HepG2 (cell line): ENCODE results near the gene KPNA3. TPM values are rescaled to one million over a fixed set of nuclear protein-coding genes. Genes with fewer than 3 reads are reported as not detected.

Experiments
- CHCHD3 ChIP-seq: sonication (generic); formaldehyde crosslinking; IDR thresholded peaks from 2 replicates; pipeline ENCODE4 v1.8.0; 2022; ENCODE audit warnings: mild to moderate bottlenecking, missing genetic modification reagents, moderate library complexity
- FLYWCH1 ChIP-seq: sonication (generic); formaldehyde crosslinking; IDR thresholded peaks from 2 replicates; pipeline ENCODE4 v1.8.1; 2023; ENCODE audit warnings: mild to moderate bottlenecking, missing genetic modification reagents
- FOXM1 ChIP-seq: sonication (generic); formaldehyde crosslinking; IDR thresholded peaks from 2 replicates; pipeline ENCODE4 v1.5.0; 2020; ENCODE audit warnings: missing genetic modification reagents
- HCFC1 ChIP-seq: fragments of 150-350 bp; IDR thresholded peaks from 2 replicates; pipeline ENCODE4 v1.6.1; 2014; ENCODE audit warnings: low read depth, low read length
- KAT8 ChIP-seq: IDR thresholded peaks from 2 replicates; pipeline ENCODE4 v1.6.1; 2016; ENCODE audit warnings: missing genetic modification reagents, missing compliant biosample characterization
- LCORL ChIP-seq, 2 experiments: fragments of 450-650 bp in 1 of 2; sonication (generic) in 1 of 2; formaldehyde crosslinking in 1 of 2; IDR thresholded peaks; 2 replicates each; pipeline versions ENCODE4 v1.5.0 to v1.6.1; 2017 to 2020; ENCODE audit warnings: antibody characterized with exemption in 1 of 2, missing genetic modification reagents in 1 of 2
- MYNN ChIP-seq: sonication (generic); formaldehyde crosslinking; IDR thresholded peaks from 2 replicates; pipeline ENCODE4 v1.4.0; 2020; ENCODE audit warnings: mild to moderate bottlenecking, low read depth, missing genetic modification reagents
- NFKBIZ ChIP-seq: IDR thresholded peaks from 2 replicates; pipeline ENCODE4 v1.6.1; 2018; ENCODE audit warnings: missing genetic modification reagents, missing compliant biosample characterization
- NR2C2 ChIP-seq: sonication (generic); formaldehyde crosslinking; IDR thresholded peaks from 2 replicates; pipeline ENCODE4 v1.4.0; 2020; ENCODE audit warnings: missing genetic modification reagents, mild to moderate bottlenecking, moderate library complexity, borderline replicate concordance
- POGZ ChIP-seq: sonication (generic); formaldehyde crosslinking; IDR thresholded peaks from 2 replicates; pipeline ENCODE4 v1.4.0; 2020; ENCODE audit warnings: mild to moderate bottlenecking, missing genetic modification reagents
- REL ChIP-seq: sonication (generic); formaldehyde crosslinking; conservative IDR thresholded peaks from 2 replicates; pipeline ENCODE4 v1.8.0; 2022; ENCODE audit warnings: mild to moderate bottlenecking, missing genetic modification reagents, moderate library complexity
- RXRB ChIP-seq: IDR thresholded peaks from 2 replicates; pipeline ENCODE4 v1.6.1; 2016; ENCODE audit warnings: borderline replicate concordance, missing genetic modification reagents, missing compliant biosample characterization
- TP53 ChIP-seq: sonication (generic); formaldehyde crosslinking; conservative IDR thresholded peaks from 2 replicates; pipeline ENCODE4 v1.4.0; 2020; ENCODE audit warnings: missing genetic modification reagents
- YEATS2 ChIP-seq: sonication (generic); formaldehyde crosslinking; IDR thresholded peaks from 2 replicates; pipeline ENCODE4 v1.4.0; 2020; ENCODE audit warnings: missing genetic modification reagents, borderline replicate concordance
- ZFP90 ChIP-seq: sonication (generic); formaldehyde crosslinking; IDR thresholded peaks from 2 replicates; pipeline ENCODE4 v1.8.0; 2022; ENCODE audit warnings: missing genetic modification reagents, mild to moderate bottlenecking, inconsistent platforms, borderline replicate concordance
- ZFX ChIP-seq: sonication (generic); formaldehyde crosslinking; IDR thresholded peaks from 2 replicates; pipeline ENCODE4 v1.4.0; 2020; ENCODE audit warnings: mild to moderate bottlenecking, low read depth, missing genetic modification reagents, moderate library complexity
- ZMYM4 ChIP-seq: sonication (generic); formaldehyde crosslinking; IDR thresholded peaks from 2 replicates; pipeline ENCODE4 v1.8.1; 2023; ENCODE audit warnings: mild to moderate bottlenecking, missing genetic modification reagents
- ZNF234 ChIP-seq: sonication (generic); formaldehyde crosslinking; conservative IDR thresholded peaks from 2 replicates; pipeline ENCODE4 v1.5.1; 2020; ENCODE audit warnings: mild to moderate bottlenecking, missing genetic modification reagents
- ZNF460 ChIP-seq: sonication (generic); formaldehyde crosslinking; IDR thresholded peaks from 2 replicates; pipeline ENCODE4 v1.5.1; 2020; ENCODE audit warnings: missing genetic modification reagents, mild to moderate bottlenecking, borderline replicate concordance
- ZNF672 ChIP-seq: sonication (generic); formaldehyde crosslinking; IDR thresholded peaks from 2 replicates; pipeline ENCODE4 v1.8.1; 2022; ENCODE audit warnings: missing genetic modification reagents
- ZNF792 ChIP-seq: IDR thresholded peaks from 2 replicates; pipeline ENCODE4 v1.6.1; 2016
- ZSCAN9 ChIP-seq: IDR thresholded peaks from 2 replicates; pipeline ENCODE4 v1.6.1; 2016; ENCODE audit warnings: borderline replicate concordance
- polyA plus RNA-seq, 8 experiments: library from polyadenylated mRNA; depleted of rRNA in 3 of 8; stranded (reverse) in 7 of 8; unstranded in 1 of 8; fragments of >200 nt; fragmentation: Illumina TruSeq in 4 of 8; extraction: Trizol in 4 of 8; gene quantifications; 2 replicates each; pipeline versions ENCODE4 v1.2.1 to v1.2.3, GENCODE V29; 2011 to 2016; ENCODE audit warnings: low read depth in 4 of 8, missing spikeins in 1 of 8, mixed read lengths in 1 of 8; ENCODE audit not compliant: insufficient read depth in 1 of 8
- total RNA-seq, 5 experiments: library from RNA; depleted of rRNA; stranded (reverse); fragments of >200 nt; fragmentation: Illumina TruSeq; extraction: Trizol; gene quantifications; 2 replicates each; pipeline ENCODE4 v1.2.3, GENCODE V29; 2016; ENCODE audit warnings: low read depth in 1 of 5
- TF ChIP-seq, protein P1 (sequence below): sonication (generic); formaldehyde crosslinking; IDR thresholded peaks from 2 replicates; pipeline ENCODE4 v1.8.1; 2023; ENCODE audit warnings: missing genetic modification reagents, inconsistent platforms, borderline replicate concordance
- TF ChIP-seq, protein P2 (sequence below): sonication (generic); formaldehyde crosslinking; IDR thresholded peaks from 2 replicates; pipeline ENCODE4 v1.5.0; 2020; ENCODE audit warnings: missing genetic modification reagents
- TF ChIP-seq, protein P3 (sequence below): sonication (generic); formaldehyde crosslinking; IDR thresholded peaks from 2 replicates; pipeline ENCODE4 v1.4.0; 2020; ENCODE audit warnings: missing genetic modification reagents
- TF ChIP-seq, protein P4 (sequence below): IDR thresholded peaks from 2 replicates; pipeline ENCODE4 v1.4.0; 2020; ENCODE audit warnings: mild to moderate bottlenecking, missing genetic modification reagents

KPNA3 gene
- total and polyA plus RNA-seq, 2 of the 13 experiments (the other 11 are each of a cell fraction or from before 2014, with no cell fraction given) = 13.0 to 28.9 TPM

DNA sequence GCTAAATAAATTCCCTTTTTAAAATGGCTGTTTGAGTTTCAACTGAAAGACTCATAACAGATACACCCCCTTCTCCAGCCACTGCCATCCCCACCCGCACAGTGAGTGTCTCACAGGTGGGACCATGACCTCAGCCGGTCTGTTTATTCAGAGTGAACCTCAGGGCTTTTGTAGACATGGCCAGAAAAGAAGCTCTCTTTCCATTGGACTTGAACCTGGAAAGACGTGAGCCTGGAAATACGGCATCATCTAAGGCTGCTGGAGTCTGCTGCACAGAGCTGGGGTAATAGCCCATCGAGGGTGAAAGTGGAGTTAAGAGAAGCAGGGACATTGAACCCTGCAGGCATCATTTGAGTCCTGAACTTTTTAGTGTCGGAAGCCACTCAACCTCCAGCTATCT, 15.2 kb upstream of the KPNA3 start (continued):
- TF ChIP-seq, protein P1, sequence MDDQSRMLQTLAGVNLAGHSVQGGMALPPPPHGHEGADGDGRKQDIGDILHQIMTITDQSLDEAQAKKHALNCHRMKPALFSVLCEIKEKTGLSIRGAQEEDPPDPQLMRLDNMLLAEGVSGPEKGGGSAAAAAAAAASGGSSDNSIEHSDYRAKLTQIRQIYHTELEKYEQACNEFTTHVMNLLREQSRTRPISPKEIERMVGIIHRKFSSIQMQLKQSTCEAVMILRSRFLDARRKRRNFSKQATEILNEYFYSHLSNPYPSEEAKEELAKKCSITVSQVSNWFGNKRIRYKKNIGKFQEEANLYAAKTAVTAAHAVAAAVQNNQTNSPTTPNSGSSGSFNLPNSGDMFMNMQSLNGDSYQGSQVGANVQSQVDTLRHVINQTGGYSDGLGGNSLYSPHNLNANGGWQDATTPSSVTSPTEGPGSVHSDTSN (CRISPR knock-in tag) = no peak
- TF ChIP-seq ZNF672 (CRISPR knock-in tag) (no peak), ZNF460 (CRISPR knock-in tag) (no peak), CHCHD3 (CRISPR knock-in tag) (no peak), HCFC1 (no peak), KAT8 (CRISPR knock-in tag) (peak; percentile 58; the same call in 1 of the 2 replicates), NR2C2 (no peak), TP53 (no peak), ZMYM4 (CRISPR knock-in tag) (peak; percentile 85), RXRB (peak; percentile 96), ZFX (no peak), ZFP90 (CRISPR knock-in tag) (no peak), REL (no peak), ZNF234 (no peak), MYNN (CRISPR knock-in tag) (no peak), LCORL (IDR thresholded peaks at IDR 0.05) (no peak), LCORL (CRISPR knock-in tag; IDR thresholded peaks at IDR 0.05) (no peak), FOXM1 (CRISPR knock-in tag) (no peak), ZSCAN9 (0 out of 2 replicates have a peak, but pooled peaks have one; percentile 27), YEATS2 (CRISPR knock-in tag) (no peak), NFKBIZ (CRISPR knock-in tag) (no peak), FLYWCH1 (CRISPR knock-in tag) (no peak), ZNF792 (CRISPR knock-in tag) (0 out of 2 replicates have a peak, but pooled peaks have one; percentile 41), POGZ (CRISPR knock-in tag) (peak; percentile 66; the same call in 1 of the 2 replicates)
- TF ChIP-seq, protein P2, sequence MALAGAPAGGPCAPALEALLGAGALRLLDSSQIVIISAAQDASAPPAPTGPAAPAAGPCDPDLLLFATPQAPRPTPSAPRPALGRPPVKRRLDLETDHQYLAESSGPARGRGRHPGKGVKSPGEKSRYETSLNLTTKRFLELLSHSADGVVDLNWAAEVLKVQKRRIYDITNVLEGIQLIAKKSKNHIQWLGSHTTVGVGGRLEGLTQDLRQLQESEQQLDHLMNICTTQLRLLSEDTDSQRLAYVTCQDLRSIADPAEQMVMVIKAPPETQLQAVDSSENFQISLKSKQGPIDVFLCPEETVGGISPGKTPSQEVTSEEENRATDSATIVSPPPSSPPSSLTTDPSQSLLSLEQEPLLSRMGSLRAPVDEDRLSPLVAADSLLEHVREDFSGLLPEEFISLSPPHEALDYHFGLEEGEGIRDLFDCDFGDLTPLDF (CRISPR knock-in tag) = no peak
- TF ChIP-seq, protein P3, sequence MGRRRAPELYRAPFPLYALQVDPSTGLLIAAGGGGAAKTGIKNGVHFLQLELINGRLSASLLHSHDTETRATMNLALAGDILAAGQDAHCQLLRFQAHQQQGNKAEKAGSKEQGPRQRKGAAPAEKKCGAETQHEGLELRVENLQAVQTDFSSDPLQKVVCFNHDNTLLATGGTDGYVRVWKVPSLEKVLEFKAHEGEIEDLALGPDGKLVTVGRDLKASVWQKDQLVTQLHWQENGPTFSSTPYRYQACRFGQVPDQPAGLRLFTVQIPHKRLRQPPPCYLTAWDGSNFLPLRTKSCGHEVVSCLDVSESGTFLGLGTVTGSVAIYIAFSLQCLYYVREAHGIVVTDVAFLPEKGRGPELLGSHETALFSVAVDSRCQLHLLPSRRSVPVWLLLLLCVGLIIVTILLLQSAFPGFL (CRISPR knock-in tag) = no peak
- TF ChIP-seq, protein P4, sequence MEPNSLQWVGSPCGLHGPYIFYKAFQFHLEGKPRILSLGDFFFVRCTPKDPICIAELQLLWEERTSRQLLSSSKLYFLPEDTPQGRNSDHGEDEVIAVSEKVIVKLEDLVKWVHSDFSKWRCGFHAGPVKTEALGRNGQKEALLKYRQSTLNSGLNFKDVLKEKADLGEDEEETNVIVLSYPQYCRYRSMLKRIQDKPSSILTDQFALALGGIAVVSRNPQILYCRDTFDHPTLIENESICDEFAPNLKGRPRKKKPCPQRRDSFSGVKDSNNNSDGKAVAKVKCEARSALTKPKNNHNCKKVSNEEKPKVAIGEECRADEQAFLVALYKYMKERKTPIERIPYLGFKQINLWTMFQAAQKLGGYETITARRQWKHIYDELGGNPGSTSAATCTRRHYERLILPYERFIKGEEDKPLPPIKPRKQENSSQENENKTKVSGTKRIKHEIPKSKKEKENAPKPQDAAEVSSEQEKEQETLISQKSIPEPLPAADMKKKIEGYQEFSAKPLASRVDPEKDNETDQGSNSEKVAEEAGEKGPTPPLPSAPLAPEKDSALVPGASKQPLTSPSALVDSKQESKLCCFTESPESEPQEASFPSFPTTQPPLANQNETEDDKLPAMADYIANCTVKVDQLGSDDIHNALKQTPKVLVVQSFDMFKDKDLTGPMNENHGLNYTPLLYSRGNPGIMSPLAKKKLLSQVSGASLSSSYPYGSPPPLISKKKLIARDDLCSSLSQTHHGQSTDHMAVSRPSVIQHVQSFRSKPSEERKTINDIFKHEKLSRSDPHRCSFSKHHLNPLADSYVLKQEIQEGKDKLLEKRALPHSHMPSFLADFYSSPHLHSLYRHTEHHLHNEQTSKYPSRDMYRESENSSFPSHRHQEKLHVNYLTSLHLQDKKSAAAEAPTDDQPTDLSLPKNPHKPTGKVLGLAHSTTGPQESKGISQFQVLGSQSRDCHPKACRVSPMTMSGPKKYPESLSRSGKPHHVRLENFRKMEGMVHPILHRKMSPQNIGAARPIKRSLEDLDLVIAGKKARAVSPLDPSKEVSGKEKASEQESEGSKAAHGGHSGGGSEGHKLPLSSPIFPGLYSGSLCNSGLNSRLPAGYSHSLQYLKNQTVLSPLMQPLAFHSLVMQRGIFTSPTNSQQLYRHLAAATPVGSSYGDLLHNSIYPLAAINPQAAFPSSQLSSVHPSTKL (CRISPR knock-in tag) = peak; percentile 95
